HG02938 (cell line): Measurements from ENCODE around the gene MCF2L.
"Not testable (repeated sequence)": the region's sequence is repeated elsewhere in the genome, so short reads cannot be mapped to it uniquely, and the experiment has no call there.

ENCODE experiments used
- ATAC-seq: cut with Tn5 transposase; IDR thresholded peaks from one replicate; pipeline ENCODE4 v1.9.1; 2021; ENCODE audit warnings: mild to moderate bottlenecking, moderate library complexity; ENCODE audit not compliant: unreplicated experiment

The MCF2L gene

GRCh38 chr13:113045251-113046127, 76.5 kb downstream of the MCF2L start:
- ATAC-seq: no peak

- no peak for ATAC-seq
Observed at GRCh38 chr13:113046128-113046882, 77.3 kb downstream of the MCF2L start.

GRCh38 chr13:113046883-113047244, 77.8 kb downstream of the MCF2L start:
- no peak for ATAC-seq

GRCh38 chr13:113047587-113047986, 78.6 kb downstream of the MCF2L start:
- ATAC-seq: no peak

GRCh38 chr13:113048766-113049165, 79.8 kb downstream of the MCF2L start:
- no peak for ATAC-seq

- no peak for ATAC-seq
Observed at GRCh38 chr13:113049521-113049941, 80.5 kb downstream of the MCF2L start.

GRCh38 chr13:113049981-113050380, 81.0 kb downstream of the MCF2L start:
- no peak for ATAC-seq

GRCh38 chr13:113050734-113051431, 81.9 kb downstream of the MCF2L start:
- no peak for ATAC-seq

GRCh38 chr13:113051641-113052040, 82.6 kb downstream of the MCF2L start:
- no peak for ATAC-seq

GRCh38 chr13:113052206-113052605, 83.2 kb downstream of the MCF2L start:
- ATAC-seq: no peak

GRCh38 chr13:113052971-113053370, 84.0 kb downstream of the MCF2L start:
- no peak for ATAC-seq

GRCh38 chr13:113053376-113053775, 84.4 kb downstream of the MCF2L start:
- no peak for ATAC-seq

GRCh38 chr13:113053801-113054604, 85.0 kb downstream of the MCF2L start:
- ATAC-seq: no peak

GRCh38 chr13:113057084-113057483, 88.1 kb downstream of the MCF2L start:
- no peak for ATAC-seq

GRCh38 chr13:113057559-113057958, 88.5 kb downstream of the MCF2L start:
- ATAC-seq: not testable (repeated sequence)

- no peak for ATAC-seq
Observed at GRCh38 chr13:113058129-113058987, 89.3 kb downstream of the MCF2L start.

GRCh38 chr13:113058988-113059850, 90.2 kb downstream of the MCF2L start:
- ATAC-seq: no peak

- no peak for ATAC-seq
Observed at GRCh38 chr13:113059891-113060290, 90.9 kb downstream of the MCF2L start.
